ENCODE data around the gene TMEM31. TPM values are rescaled to one million over a fixed set of nuclear protein-coding genes. Genes with fewer than 3 reads are reported as not detected.

TMEM31 gene
- total and polyA plus RNA-seq, 9 of the 15 experiments (the other 6 are each of a cell fraction or from before 2014, with no cell fraction given) = 0.18 TPM; not detected in 8

GRCh38 chrX:103681443-103681842, 29.3 kb upstream of the TMEM31 start:
- intact Hi-C loops (cut with micrococcal nuclease) = loop anchor here (10.0 kb wide), 1 partner anchor 483 kb away; the partner anchor contains the start of gene FAM199X
- H2AFZ ChIP-seq (ENCODE audit: low read depth, low read length) = no peak overlapping the region
- no peaks in the 10 kb centered on the region for H3K9me3 ChIP-seq (replicated peaks; ENCODE audit: control insufficient read depth, insufficient read depth, low read depth, low read length)
- H3K36me3 ChIP-seq (ENCODE audit: control insufficient read depth, insufficient read depth, low read length) = peaks cover 80% of the 10 kb centered on the region
- no peak overlapping the region for H3K4me3 ChIP-seq
- no peaks in the 10 kb centered on the region for H3K27me3 ChIP-seq (ENCODE audit: control insufficient read depth in 2 of 2, insufficient read depth in 2 of 2, low read length in 2 of 2)
- DNase-seq (ENCODE audit: extremely low read depth in 1 of 4, low spot score in 3 of 4) (no peak), FAIRE-seq (no peak), ATAC-seq (no peak)
- in situ Hi-C loops (cut with MboI) = no loop called here
- no peaks in the 10 kb centered on the region for H3K9me1 ChIP-seq (ENCODE audit: control insufficient read depth, insufficient read depth, low read length)
- BruUV-seq (replicated peaks) = no TSS peak
- WGBS (ENCODE audit: insufficient coverage, low coverage, missing lambda C conversion rate) = 93% methylated on average over 2 of the region's 2 CpGs
- ChIA-PET CTCF (ENCODE audit: low intra/inter-chr PET ratio) (no interaction called here), POLR2A (interaction anchor here (1.2 to 2.0 kb wide), 2 partner anchors 14 to 17 kb away, joined by 3 to 10 read pairs; no protein-coding TSS in a partner anchor)
- H4K20me1 ChIP-seq (replicated peaks; ENCODE audit: control insufficient read depth, insufficient read depth, low read length) = no peaks in the 10 kb centered on the region; the same call in 1 of the 2 replicates
- 0 out of 2 replicates have a peak, but pooled peaks have one; percentile 8 for TF ChIP-seq POLR2AphosphoS5 (IDR thresholded peaks at IDR 0.05; ENCODE audit: control insufficient read depth, insufficient read depth, low read depth, low read length)
- no peak for TF ChIP-seq ZNF232 (CRISPR knock-in tag; IDR thresholded peaks at IDR 0.05)
- TF ChIP-seq RBBP5 (IDR thresholded peaks at IDR 0.05; ENCODE audit: borderline replicate concordance, insufficient read depth, low read length, poor library complexity, severe bottlenecking) = no peak
- TF ChIP-seq ZNF699 (CRISPR knock-in tag; IDR thresholded peaks at IDR 0.05; ENCODE audit: insufficient replicate concordance) = no peak
- peak; percentile 41; the same call in 1 of the 2 replicates for TF ChIP-seq RBFOX2 (IDR thresholded peaks at IDR 0.05; ENCODE audit: low read depth, low read length)
- no peak for TF ChIP-seq FOS (IDR thresholded peaks at IDR 0.05; ENCODE audit: extremely low read depth, insufficient read length)
- TF ChIP-seq BRD4 (IDR thresholded peaks at IDR 0.05) = no peak
- H3K27ac ChIP-seq (ENCODE audit: extremely low read depth, low read depth, low read length) = no peak overlapping the region
- peaks cover 28% of the 10 kb centered on the region for H3K79me2 ChIP-seq (ENCODE audit: control insufficient read depth, insufficient read depth, low read length)
- H3K9ac ChIP-seq (ENCODE audit: insufficient read depth in 1 of 2, low read depth in 2 of 2, low read length in 2 of 2) = no peak overlapping the region
- no peaks in the 10 kb centered on the region; a peak in 1 of 5 replicates for H3K4me1 ChIP-seq (replicated peaks in 1 of 2; ENCODE audit: control insufficient read depth in 2 of 2, insufficient read depth in 2 of 2, low read length in 2 of 2)
- H3K4me2 ChIP-seq (ENCODE audit: insufficient read depth, low read length) = no peak overlapping the region

Measured in K562 (cell line).